Fibroblast of skin of abdomen (primary cell): ENCODE results near the gene CDK16. TPM values are rescaled to one million over a fixed set of nuclear protein-coding genes. Genes with fewer than 3 reads are reported as not detected.

Source experiments
- DNase-seq: peaks from one replicate; pipeline ENCODE4 v3.0.0-alpha.2; 2013
- polyA plus RNA-seq, 2 experiments: library from polyadenylated mRNA; unstranded; fragments of 120-200 nt; gene quantifications; one replicate each; pipeline ENCODE4 v1.2.1, GENCODE V29; 2013; ENCODE audit not compliant: insufficient read length in 2 of 2

The CDK16 gene
- polyA plus RNA-seq (2013, experiment 1 of 2; ENCODE audit: insufficient read length) = 125 TPM
- polyA plus RNA-seq (2013, experiment 2 of 2; ENCODE audit: insufficient read length) = 123 TPM

- DNase-seq = peak; percentile 81
These were observed at the start of gene CDK16 for GRCh38 chrX:47218280-47218919. CDK16 (plus strand) TSS chrX:47218681; CDS start chrX:47223558, 4,877 bp downstream.

GRCh38 chrX:47169273-47169672, 49.2 kb upstream of the CDK16 start:
- no peak for DNase-seq

GRCh38 chrX:47169726-47170515, 48.6 kb upstream of the CDK16 start:
- DNase-seq = peak; percentile 10

- DNase-seq = no peak
These were observed 47.4 kb upstream of the CDK16 start for GRCh38 chrX:47170861-47171692.

GRCh38 chrX:47171996-47172395, 46.5 kb upstream of the CDK16 start:
- no peak for DNase-seq

GRCh38 chrX:47172549-47172948, 45.9 kb upstream of the CDK16 start:
- no peak for DNase-seq

- no peak for DNase-seq
These were observed 45.3 kb upstream of the CDK16 start for GRCh38 chrX:47172971-47173792.

DNA sequence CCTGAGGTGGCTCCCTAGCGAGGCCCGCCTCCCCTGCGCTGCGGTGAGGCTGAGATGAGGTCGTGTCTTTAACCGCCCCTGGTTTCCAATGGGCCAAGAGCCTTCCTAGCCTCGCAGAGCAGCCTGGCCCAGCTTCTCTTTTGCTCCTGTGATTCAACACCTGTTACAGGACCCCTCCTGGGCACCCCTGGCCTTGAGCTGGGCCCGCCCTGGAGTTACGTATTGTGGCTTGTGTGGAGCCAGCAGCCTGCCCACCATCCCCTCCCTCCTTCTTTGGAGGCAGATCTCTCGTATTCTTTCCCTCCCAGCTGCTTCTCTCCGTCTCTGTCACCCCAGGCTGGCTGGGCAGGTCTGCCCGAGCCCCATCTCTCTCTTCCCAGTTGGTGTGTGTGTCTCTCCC, 44.1 kb upstream of the CDK16 start:
- DNase-seq = no peak

DNA sequence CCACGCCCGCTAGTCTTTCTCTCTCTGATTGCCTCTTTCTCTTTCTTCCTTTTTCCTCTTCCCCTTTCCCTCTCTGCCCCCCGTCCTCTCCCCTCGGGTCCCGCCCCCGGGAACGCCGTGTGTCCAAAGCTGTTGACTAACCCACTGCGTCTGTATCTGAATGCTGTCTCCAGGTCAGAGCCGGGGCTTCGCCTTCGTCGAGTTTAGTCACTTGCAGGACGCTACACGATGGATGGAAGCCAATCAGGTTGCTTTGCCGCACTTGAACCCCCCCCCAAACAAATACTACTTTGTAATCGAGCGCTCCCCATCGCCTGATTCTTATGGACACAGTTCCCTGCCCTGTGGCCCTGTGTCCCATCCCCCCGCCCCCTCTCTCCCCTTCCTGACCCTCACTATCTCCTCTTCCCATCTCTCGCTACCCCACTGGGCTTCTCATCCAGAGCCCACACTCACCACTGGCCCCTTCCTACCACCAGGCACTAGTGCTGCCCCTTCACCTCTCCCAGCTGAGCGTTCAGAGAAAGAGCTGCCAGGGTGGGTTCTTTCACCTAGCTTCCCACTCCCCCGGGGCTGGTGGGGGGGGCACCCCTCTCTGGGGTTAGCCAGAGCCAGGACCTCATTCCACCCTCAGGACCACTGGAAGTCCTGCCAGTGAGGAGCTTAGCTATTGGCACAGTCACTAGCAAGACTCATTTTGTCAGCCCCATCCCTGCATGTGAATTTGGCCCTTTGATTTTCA, 43.5 kb upstream of the CDK16 start:
- no peak for DNase-seq

DNA sequence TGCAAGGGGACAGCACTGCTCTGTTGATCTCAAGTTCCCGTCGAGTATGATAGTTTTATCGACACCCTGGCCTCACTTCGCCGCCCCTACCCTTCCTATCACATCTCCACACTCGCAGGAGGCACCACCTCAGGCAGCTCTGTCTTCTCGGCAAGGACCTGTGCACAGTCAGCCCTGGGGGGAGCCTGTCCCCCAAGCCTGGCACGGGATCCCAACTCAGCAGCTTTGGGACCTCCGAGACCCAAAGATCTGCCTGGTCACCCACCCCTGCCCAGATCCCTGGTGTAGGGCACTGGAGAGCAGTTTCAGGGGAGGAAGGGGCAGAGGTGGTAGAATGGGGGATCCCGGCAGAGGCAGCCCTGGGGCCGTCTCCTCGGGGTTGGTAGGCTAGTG, 42.9 kb upstream of the CDK16 start:
- DNase-seq = no peak

DNA sequence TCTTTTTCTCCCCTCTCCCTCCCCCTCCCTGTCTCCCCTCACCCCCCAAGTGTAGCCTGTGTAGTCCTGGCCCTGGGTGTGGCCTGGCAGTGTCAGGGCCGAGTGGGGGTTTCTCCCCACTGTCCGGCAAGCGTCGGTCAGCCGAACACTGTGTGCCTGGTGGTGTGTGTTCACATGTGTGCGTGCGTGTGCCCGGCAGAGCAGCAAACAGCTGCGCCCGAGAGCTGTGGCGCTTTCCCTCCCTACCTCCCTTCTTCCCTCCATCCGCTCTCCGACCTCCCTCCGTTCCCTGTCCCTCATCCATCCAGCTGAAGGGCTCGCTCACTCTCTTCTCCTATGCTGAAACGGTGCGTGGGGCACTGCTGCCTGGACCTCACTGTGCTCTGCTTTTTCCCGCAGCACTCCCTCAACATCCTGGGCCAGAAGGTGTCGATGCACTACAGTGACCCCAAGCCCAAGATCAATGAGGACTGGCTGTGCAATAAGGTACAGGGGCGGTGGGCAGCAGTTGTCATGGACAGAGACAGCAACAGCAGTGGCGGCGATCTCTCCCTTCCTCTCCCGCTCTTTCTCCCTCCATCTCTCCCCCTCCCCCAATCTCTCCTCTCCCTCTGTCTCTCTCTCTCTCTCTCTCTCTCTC, 42.3 kb upstream of the CDK16 start:
- no peak for DNase-seq

GRCh38 chrX:47177079-47177478, 41.4 kb upstream of the CDK16 start:
- no peak for DNase-seq

DNA sequence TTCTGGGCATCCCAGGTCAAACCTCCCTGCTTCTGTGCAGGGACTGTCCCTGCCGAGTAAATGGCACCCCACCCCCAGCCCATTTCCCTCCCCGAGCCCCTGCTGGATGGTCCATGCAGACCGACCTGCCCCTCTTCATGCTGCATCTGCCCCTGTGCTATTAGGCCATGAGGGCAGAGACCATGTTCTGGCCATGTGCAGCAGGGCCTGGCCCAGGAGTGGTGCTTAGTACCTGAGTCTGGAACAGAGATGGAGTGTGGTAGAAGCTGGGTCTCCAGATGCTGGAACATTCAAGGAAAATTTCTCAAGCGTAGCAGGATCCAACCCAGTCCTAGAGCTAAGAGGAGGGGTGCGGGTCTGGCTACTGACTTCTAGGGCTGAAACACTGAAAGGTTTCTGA, 40.1 kb upstream of the CDK16 start:
- no peak for DNase-seq

- no peak for DNase-seq
These were observed 39.1 kb upstream of the CDK16 start for GRCh38 chrX:47179221-47179927.

- no peak for DNase-seq
These were observed 38.6 kb upstream of the CDK16 start for GRCh38 chrX:47179928-47180255.

- no peak for DNase-seq
These were observed 38.1 kb upstream of the CDK16 start for GRCh38 chrX:47180346-47180745.

DNA sequence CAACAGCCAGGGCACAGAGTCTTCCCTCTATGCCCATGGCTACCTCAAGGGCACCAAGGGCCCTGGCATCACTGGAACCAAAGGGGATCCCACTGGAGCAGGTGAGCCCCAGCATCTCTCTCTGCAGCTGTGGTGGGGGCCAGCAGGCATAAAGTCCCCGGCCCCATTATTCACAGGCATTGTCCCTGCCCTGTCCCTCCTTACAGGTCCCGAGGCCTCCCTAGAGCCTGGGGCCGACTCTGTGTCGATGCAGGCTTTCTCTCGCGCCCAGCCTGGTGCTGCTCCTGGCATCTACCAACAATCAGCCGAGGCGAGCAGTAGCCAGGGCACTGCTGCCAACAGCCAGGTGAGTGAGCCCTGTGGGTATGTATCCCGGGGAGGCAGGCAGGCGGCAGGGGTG, 37.2 kb upstream of the CDK16 start:
- DNase-seq = no peak

- DNase-seq = no peak
These were observed 36.3 kb upstream of the CDK16 start for GRCh38 chrX:47182106-47182700.

- DNase-seq = no peak
These were observed 34.0 kb upstream of the CDK16 start for GRCh38 chrX:47184486-47184885.

DNA sequence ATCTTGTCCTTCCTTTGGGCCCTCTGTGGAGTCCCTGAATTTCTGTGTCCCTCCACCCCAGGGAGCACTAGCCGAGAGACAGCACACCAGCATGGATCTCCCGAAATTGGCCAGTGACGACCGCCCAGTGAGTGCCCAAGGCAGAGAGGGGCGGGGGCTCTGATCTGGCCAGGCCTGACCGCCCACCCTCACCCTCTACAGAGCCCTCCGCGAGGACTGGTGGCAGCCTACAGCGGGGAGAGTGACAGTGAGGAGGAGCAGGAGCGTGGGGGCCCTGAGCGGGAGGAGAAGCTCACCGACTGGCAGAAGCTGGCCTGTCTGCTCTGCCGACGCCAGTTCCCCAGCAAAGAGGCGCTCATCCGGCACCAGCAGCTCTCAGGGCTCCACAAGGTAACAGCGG, 33.2 kb upstream of the CDK16 start:
- no peak for DNase-seq
